Ovary (tissue), 9 donors: ENCODE data around the gene ACSS1. TPM values are rescaled to one million over a fixed set of nuclear protein-coding genes. Genes with fewer than 3 reads are reported as not detected.

Source experiments
- DNase-seq, 5 donors: peaks; one replicate each; pipeline ENCODE4 v3.0.0-alpha.2; 2019 to 2020
- H3K27ac ChIP-seq, 2 donors: fragments of 200-600 bp; one replicate each; pipeline versions ENCODE4 v1.5.1 to v1.8.0; 2019 to 2022
- H3K27me3 ChIP-seq: fragments of 200-600 bp; one replicate; pipeline ENCODE4 v1.8.0; 2022
- H3K36me3 ChIP-seq: fragments of 200-600 bp; sonication (generic); one replicate; pipeline ENCODE4 v1.5.1; 2019
- H3K4me1 ChIP-seq: one replicate; pipeline ENCODE4 v1.8.1; 2013; ENCODE audit warnings: mild to moderate bottlenecking, moderate library complexity; ENCODE audit not compliant: insufficient read depth
- H3K4me3 ChIP-seq: fragments of 200-600 bp; sonication (generic); one replicate; pipeline ENCODE4 v1.5.1; 2017
- H3K9me3 ChIP-seq, 2 donors: fragments of 200-600 bp in 1 of 2; sonication (generic) in 1 of 2; one replicate each; pipeline versions ENCODE4 v1.5.1 to v1.8.1; 2013 to 2019; ENCODE audit warnings: mild to moderate bottlenecking in 1 of 2, moderate library complexity in 1 of 2
- CTCF ChIP-seq, 3 donors: fragments of 450-650 bp in 2 of 3; fragments of 200-600 bp in 1 of 3; IDR thresholded peaks; one replicate each; pipeline versions ENCODE4 v1.5.1 to v1.8.0; 2016 to 2022; ENCODE audit warnings: antibody characterized with exemption in 3 of 3, mild to moderate bottlenecking in 1 of 3
- EP300 ChIP-seq: sonication (generic); formaldehyde crosslinking; IDR thresholded peaks from one replicate; pipeline ENCODE4 v1.6.1; 2017; ENCODE audit warnings: antibody characterized with exemption
- POLR2A ChIP-seq: fragments of 450-650 bp; IDR thresholded peaks from one replicate; pipeline ENCODE4 v1.6.1; 2017; ENCODE audit warnings: antibody characterized with exemption, mild to moderate bottlenecking, moderate library complexity
- WGBS, 3 donors: extraction: QIAGEN DNeasy Blood & Tissue Kit in 1 of 3; methylation state at CpG; one replicate each; pipeline versions ENCODE4 v1.1.5 to v1.1.7; 2013 to 2017; 5-methylcytosine and 5-hydroxymethylcytosine counted together
- intact Hi-C, 4 donors: fragments of 100-400 bp; cut with DNase I; formaldehyde crosslinking; loops; one replicate each; pipeline versions ENCODE4 v1.11.0 to v1.15.1; 2022 to 2023
- polyA plus RNA-seq, 2 donors: library from polyadenylated mRNA; stranded (reverse); fragments of 200-250 nt in 1 of 2; fragments of 350-450 nt in 1 of 2; fragmentation: Illumina TruSeq in 1 of 2; extraction: RNeasy Lipid Tissue Mini Kit (QIAGEN cat#74804) in 1 of 2; gene quantifications; one replicate each; pipeline ENCODE4 v1.2.3, GENCODE V29; 2013 to 2014
- total RNA-seq, 7 donors: library from RNA; depleted of rRNA in 2 of 7; stranded (reverse); fragments of >200 nt in 2 of 7; fragmentation: NEBNext Ultra II Directional in 3 of 7; extraction: Animal tissue kit (Norgen Biotek cat#: 25700) in 3 of 7; gene quantifications; one replicate each; pipeline versions ENCODE4 v1.1.0 to v1.2.4, GENCODE V29; 2016 to 2023
- donor health status: DM: no; HTN: no; CAD: no; lungs with moderate emphysema.
- donor health status: DM: no; HTN: no; CAD: no.
- donor health status: Bipolar disorder and iron deficiency.
- donor health status: DM: yes; HTN: yes; CAD: no.
- donor health status: DM: no; HTN: no; CAD: no.
- donor health status: DM: yes; HTN: yes; CAD: no.

The ACSS1 gene
- total and polyA plus RNA-seq, 9 donors = 13.1 to 37.0 (median 29.0) TPM

- no peaks in the 10 kb centered on the region for H3K27me3 ChIP-seq
- no peaks in the 10 kb centered on the region for H3K4me1 ChIP-seq
- intact Hi-C loops = no loop called here
- no peak overlapping the region for H3K27ac ChIP-seq
- TF ChIP-seq EP300 (no peak), POLR2A (no peak), CTCF (IDR thresholded peaks at IDR 0.05) (no peak)
- 16 to 30% (median 28%) methylated on average over 2 of the region's 2 CpGs for WGBS, 3 donors
- DNase-seq = no peak
- H3K9me3 ChIP-seq = no peaks in the 10 kb centered on the region
- H3K4me3 ChIP-seq = no peak overlapping the region
- H3K36me3 ChIP-seq = no peaks in the 10 kb centered on the region
These were observed 39.6 kb upstream of the ACSS1 start for GRCh38 chr20:25097498-25097897.

GRCh38 chr20:25090492-25091429 lies 32.8 kb upstream of the ACSS1 start:
- Histone ChIP-seq H3K4me3 (no peak overlapping the region), H3K9me3 (peaks cover 0 to 3% of the 10 kb centered on the region in 2 donors), H3K4me1 (no peaks in the 10 kb centered on the region), H3K36me3 (no peaks in the 10 kb centered on the region), H3K27me3 (no peaks in the 10 kb centered on the region), H3K27ac (no peak overlapping the region)
- TF ChIP-seq EP300 = no peak
- no peak for TF ChIP-seq CTCF (IDR thresholded peaks at IDR 0.05)
- TF ChIP-seq POLR2A = no peak
- DNase-seq = no peak
- intact Hi-C loops = no loop called here
- WGBS, 3 donors = 52 to 62% (median 56%) methylated on average over 14 of the region's 14 CpGs

GRCh38 chr20:25089662-25090061 lies 31.7 kb upstream of the ACSS1 start:
- 82 to 85% (median 82%) methylated on average over 12 of the region's 12 CpGs for WGBS, 3 donors
- H3K27me3 ChIP-seq = no peaks in the 10 kb centered on the region
- H3K4me3 ChIP-seq = no peak overlapping the region
- H3K4me1 ChIP-seq = no peaks in the 10 kb centered on the region
- no peak for DNase-seq
- H3K9me3 ChIP-seq = peaks cover 0 to 3% of the 10 kb centered on the region in 2 donors
- intact Hi-C loops = loop anchor here in 2 of 4 donors (10.0 kb wide), 1 partner anchor 85 kb away; no protein-coding TSS in a partner anchor
- TF ChIP-seq CTCF (IDR thresholded peaks at IDR 0.05) (no peak), POLR2A (no peak), EP300 (no peak)
- H3K36me3 ChIP-seq = no peaks in the 10 kb centered on the region
- H3K27ac ChIP-seq = no peak overlapping the region

- H3K27ac ChIP-seq = no peak overlapping the region
- DNase-seq = no peak
- H3K27me3 ChIP-seq = no peaks in the 10 kb centered on the region
- TF ChIP-seq POLR2A = no peak
- no peak for TF ChIP-seq CTCF (IDR thresholded peaks at IDR 0.05)
- no peak for TF ChIP-seq EP300
- H3K4me1 ChIP-seq = no peaks in the 10 kb centered on the region
- no peak overlapping the region for H3K4me3 ChIP-seq
- intact Hi-C loops = loop anchor here in 2 of 4 donors (10.0 kb wide), 1 partner anchor 86 kb away; no protein-coding TSS in a partner anchor
- no peaks in the 10 kb centered on the region for H3K36me3 ChIP-seq
- H3K9me3 ChIP-seq = peaks cover 0 to 3% of the 10 kb centered on the region in 2 donors
These were observed 31.2 kb upstream of the ACSS1 start for GRCh38 chr20:25089096-25089495.
